Posterior cingulate gyrus (tissue), 11 donors: ENCODE results near the gene GGTA1.

Source experiments
- DNase-seq, 10 donors: peaks; one replicate each; pipeline versions ENCODE4 v3.0.0 to v3.0.0-alpha.2; 2020 to 2021; ENCODE audit warnings: mixed read lengths in 3 of 10
- intact Hi-C: fragments of 100-400 bp; cut with DNase I; formaldehyde crosslinking; loops from one replicate; pipeline ENCODE4 v1.15.1; 2023

GGTA1 gene

GRCh38 chr9:121434969-121435368 is 64.7 kb downstream of the GGTA1 start:
- DNase-seq: no peak
- intact Hi-C loops: no loop called here

DNA sequence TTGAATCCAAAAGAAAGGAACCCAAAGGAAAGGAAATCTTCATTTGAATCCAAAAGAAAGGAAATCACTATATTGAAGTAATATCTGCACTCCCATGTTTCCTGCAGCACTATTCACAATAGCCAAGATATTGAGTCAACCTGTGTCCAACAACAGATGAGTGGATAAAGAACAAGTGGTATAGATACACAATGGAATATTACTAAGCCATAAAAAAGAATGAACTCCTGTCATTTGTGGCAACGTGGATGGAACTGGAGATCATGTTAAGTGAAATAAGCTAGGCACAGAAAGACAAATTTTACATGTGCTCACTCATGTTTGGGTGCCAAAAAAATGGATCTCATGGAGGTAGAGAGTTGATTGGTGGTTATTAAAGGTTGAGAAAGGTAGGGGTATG is 71.7 kb downstream of the GGTA1 start:
- DNase-seq: no peak
- intact Hi-C loops: no loop called here

DNA sequence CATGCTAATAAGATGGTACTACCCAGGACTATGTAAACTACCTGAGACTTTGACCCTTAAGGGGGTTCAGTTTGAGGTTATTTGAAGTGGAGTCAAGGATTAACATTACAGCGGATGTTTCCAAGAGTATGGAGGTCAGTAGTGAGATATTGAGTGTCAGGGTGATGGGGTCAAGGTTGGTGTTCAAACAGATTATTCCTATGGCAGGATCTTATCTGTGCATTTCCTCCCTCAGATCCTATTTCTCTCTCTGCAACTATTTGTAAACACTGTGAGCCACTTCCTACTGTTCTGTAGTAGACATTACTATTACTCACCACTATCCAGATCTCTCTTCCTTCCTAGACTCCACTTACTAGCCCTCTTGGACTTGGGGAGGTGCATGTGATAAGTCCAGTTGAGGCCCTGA is 75.6 kb downstream of the GGTA1 start:
- DNase-seq: no peak
- intact Hi-C loops: no loop called here

DNA sequence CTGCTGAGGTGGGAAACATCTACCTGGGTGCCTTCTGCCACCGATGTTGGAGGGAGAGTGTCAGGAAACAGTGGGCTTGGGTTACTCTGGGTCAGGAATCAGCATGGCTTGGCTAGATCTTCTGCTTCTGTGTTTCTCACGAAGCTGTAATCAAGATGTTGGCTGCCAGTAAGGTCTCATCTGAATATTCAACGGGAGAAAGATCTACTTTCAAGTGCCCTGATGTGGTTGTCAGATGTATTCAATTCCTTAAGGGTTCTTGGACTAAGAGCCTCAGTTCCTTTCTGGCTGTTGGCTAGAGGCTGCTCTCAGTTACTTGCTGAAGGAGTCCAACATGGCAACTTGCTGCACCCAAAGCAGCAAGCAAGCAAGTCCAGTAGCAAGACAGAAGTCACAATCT is 87.7 kb downstream of the GGTA1 start:
- intact Hi-C loops: no loop called here
- DNase-seq: no peak

- no peak for DNase-seq
- intact Hi-C loops: loop anchor here (10.0 kb wide), 1 partner anchor 421 kb away; no protein-coding TSS in a partner anchor
These were observed 93.7 kb downstream of the GGTA1 start for GRCh38 chr9:121405899-121406298.
